HUES64 (cell line): ENCODE results near the gene ABCC9.
"Not testable (repeated sequence)": the region's sequence is repeated elsewhere in the genome, so short reads cannot be mapped to it uniquely, and the experiment has no call there.

Experiments
- H3K27ac ChIP-seq: 2 replicates; pipeline ENCODE4 v1.7.0; 2013; ENCODE audit warnings: low read depth, low read length, inconsistent platforms
- H3K27me3 ChIP-seq: 2 replicates; pipeline ENCODE4 v1.6.1; 2013; ENCODE audit warnings: mild to moderate bottlenecking, low read length; ENCODE audit not compliant: insufficient read depth
- H3K36me3 ChIP-seq: 2 replicates; pipeline ENCODE4 v1.6.1; 2013; ENCODE audit warnings: mild to moderate bottlenecking, low read length; ENCODE audit not compliant: insufficient read depth
- H3K4me1 ChIP-seq: 2 replicates; pipeline ENCODE4 v1.6.1; 2013; ENCODE audit warnings: mild to moderate bottlenecking, low read length, moderate library complexity; ENCODE audit not compliant: insufficient read depth
- H3K4me3 ChIP-seq: 2 replicates; pipeline ENCODE4 v1.5.1; 2013; ENCODE audit warnings: mild to moderate bottlenecking, low read length, moderate library complexity
- H3K9ac ChIP-seq: 2 replicates; pipeline ENCODE4 v1.6.1; 2013; ENCODE audit warnings: mild to moderate bottlenecking, low read depth, low read length
- H3K9me3 ChIP-seq: 2 replicates; pipeline ENCODE4 v1.6.1; 2013; ENCODE audit warnings: low read depth, low read length; ENCODE audit not compliant: insufficient read depth
- WGBS: fragments of 150-250, 120-280 bp; methylation state at CpG from one replicate; pipeline ENCODE4 v1.1.7; 2013; ENCODE audit warnings: missing lambda C conversion rate; 5-methylcytosine and 5-hydroxymethylcytosine counted together

Gene ABCC9

DNA sequence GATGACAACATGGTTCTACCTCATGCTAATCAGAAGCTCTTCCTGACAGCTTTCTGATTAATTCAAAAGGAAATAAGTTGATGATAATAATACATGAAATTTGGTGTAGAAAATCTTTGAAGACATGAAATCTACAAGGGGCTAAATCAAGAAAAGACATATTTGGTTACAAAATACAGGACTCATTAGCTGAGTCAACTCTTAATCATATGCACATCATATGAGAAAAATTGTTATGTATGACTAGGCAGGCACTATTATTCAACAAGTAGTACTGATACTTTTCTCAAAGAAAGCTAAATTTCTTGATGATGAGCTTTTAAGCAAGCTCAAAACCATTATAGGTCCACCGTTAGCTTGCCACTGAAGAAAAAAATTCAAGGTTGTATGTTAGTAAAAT, 7.1 kb downstream of the ABCC9 start:
- 100% methylated on average over 1 of the region's 1 CpG for WGBS
- Histone ChIP-seq H3K4me1 (no peaks in the 10 kb centered on the region), H3K4me3 (no peak overlapping the region), H3K27ac (no peak overlapping the region), H3K36me3 (no peaks in the 10 kb centered on the region), H3K9ac (no peak overlapping the region), H3K27me3 (peaks cover 10% of the 10 kb centered on the region), H3K9me3 (no peaks in the 10 kb centered on the region)

DNA sequence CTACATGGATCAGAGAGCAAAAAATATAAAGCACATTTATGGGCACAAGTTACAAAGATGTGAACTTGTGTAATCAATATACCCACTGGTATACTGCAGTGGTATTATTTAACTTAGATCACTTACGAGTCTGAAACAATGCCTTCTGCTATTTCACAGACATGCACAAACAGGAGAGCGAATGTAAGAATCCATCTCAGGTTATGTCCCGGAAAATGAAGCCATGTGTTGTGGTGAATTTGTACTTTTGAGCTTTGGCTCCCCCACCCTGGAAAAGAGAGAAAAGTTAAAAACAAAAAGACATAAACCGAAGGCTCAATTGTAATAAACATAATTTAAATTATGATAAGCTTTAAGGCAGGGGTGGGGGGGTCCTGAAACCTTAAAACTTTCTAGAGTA, 7.6 kb downstream of the ABCC9 start:
- Histone ChIP-seq H3K9me3 (no peaks in the 10 kb centered on the region), H3K27ac (no peak overlapping the region), H3K4me3 (no peak overlapping the region), H3K27me3 (peaks cover 5% of the 10 kb centered on the region; the same call in 1 of the 2 replicates), H3K9ac (no peak overlapping the region), H3K36me3 (no peaks in the 10 kb centered on the region), H3K4me1 (no peaks in the 10 kb centered on the region)
- WGBS = 97% methylated on average over 3 of the region's 4 CpGs

DNA sequence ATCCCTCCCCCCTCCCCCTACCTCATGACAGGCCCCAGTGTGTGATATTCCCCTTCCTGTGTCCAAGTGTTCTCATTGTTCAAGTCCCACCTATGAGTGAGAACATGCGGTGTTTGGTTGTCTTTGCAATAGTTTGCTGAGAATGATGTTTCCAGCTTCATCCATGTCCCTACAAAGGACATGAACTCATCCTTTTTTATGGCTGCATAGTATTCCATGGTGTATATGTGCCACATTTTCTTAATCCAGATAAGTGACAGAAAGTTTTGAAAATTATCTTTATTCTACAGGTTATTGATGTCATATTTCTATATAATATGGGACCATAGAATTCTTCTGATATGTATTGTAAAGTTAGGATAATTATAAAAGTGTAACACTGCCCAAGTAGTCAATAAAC, 11.3 kb downstream of the ABCC9 start:
- not testable (repeated sequence) for H3K27me3 ChIP-seq, H3K4me1 ChIP-seq, H3K9ac ChIP-seq, H3K9me3 ChIP-seq, H3K4me3 ChIP-seq, H3K27ac ChIP-seq, H3K36me3 ChIP-seq
- 86% methylated on average over 1 of the region's 1 CpG for WGBS

DNA sequence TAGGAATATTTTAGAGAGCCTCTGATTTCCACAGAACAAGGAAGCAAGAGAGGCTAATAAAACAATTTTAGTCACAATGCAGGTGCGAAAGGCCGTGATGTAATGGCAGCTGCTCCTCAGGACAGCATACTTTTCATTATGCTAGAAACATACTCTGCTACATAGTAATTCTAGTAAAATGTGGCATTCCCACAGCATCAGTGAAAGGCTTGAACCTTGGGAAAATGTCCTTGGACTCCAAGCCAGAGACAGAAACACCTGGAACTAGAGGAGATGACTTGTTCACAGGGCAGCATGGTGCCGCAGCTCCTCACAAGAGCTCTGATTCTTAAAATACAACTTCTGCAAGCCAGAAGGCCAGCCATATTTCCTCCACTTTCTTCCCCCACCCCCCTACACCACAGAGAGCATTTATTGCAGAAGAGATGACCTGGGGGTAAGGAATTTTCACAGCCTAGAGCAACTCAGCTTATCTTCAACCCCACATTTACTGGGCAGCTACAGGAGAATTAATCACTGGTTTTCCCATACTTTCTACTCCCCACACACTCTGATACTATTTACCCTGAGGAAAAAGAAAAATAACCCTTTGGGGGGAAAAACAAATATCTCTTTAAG, 15.8 kb downstream of the ABCC9 start:
- no peak overlapping the region for H3K9ac ChIP-seq
- WGBS = 99% methylated on average over 3 of the region's 3 CpGs
- H3K36me3 ChIP-seq = no peaks in the 10 kb centered on the region
- H3K4me1 ChIP-seq = no peaks in the 10 kb centered on the region
- no peaks in the 10 kb centered on the region for H3K9me3 ChIP-seq
- no peak overlapping the region for H3K4me3 ChIP-seq
- H3K27ac ChIP-seq = no peak overlapping the region
- no peaks in the 10 kb centered on the region for H3K27me3 ChIP-seq

- Histone ChIP-seq H3K9ac (no peak overlapping the region), H3K4me1 (no peaks in the 10 kb centered on the region), H3K9me3 (no peaks in the 10 kb centered on the region), H3K27ac (no peak overlapping the region), H3K4me3 (no peak overlapping the region), H3K36me3 (no peaks in the 10 kb centered on the region), H3K27me3 (no peaks in the 10 kb centered on the region)
- 95% methylated on average over 1 of the region's 1 CpG for WGBS
These were observed 19.8 kb downstream of the ABCC9 start for GRCh38 chr12:21921436-21921835.

- Histone ChIP-seq H3K9ac (no peak overlapping the region), H3K4me1 (no peaks in the 10 kb centered on the region), H3K27me3 (no peaks in the 10 kb centered on the region), H3K27ac (no peak overlapping the region), H3K4me3 (no peak overlapping the region), H3K36me3 (no peaks in the 10 kb centered on the region), H3K9me3 (no peaks in the 10 kb centered on the region)
- WGBS = 79% methylated on average over 3 of the region's 3 CpGs
These were observed 22.8 kb downstream of the ABCC9 start for GRCh38 chr12:21918456-21918855.

DNA sequence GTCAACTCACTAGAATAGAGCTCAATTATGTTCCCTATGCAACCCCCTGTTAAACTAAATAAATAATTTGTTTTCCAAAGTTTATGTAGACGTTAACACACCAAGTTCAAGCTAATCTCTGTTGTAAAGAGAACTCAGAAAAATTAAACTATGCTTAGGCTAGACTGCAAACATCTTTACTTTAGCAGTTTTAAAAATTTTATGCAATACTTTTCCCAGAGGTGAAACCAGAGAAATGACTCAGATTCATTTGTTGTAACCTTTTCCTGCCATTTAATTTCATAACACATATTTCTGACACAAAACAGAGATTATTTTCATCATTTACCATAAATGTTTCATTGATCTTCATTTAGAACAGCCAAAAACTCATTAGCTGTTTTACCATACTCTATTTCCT, 27.4 kb downstream of the ABCC9 start:
- Histone ChIP-seq H3K4me3 (no peak overlapping the region), H3K36me3 (no peaks in the 10 kb centered on the region), H3K27me3 (no peaks in the 10 kb centered on the region), H3K27ac (no peak overlapping the region), H3K9me3 (no peaks in the 10 kb centered on the region), H3K9ac (no peak overlapping the region), H3K4me1 (no peaks in the 10 kb centered on the region)
- 100% methylated on average over 1 of the region's 1 CpG for WGBS

GRCh38 chr12:21912318-21912717, 28.9 kb downstream of the ABCC9 start:
- Histone ChIP-seq H3K9ac (no peak overlapping the region), H3K27me3 (no peaks in the 10 kb centered on the region), H3K36me3 (no peaks in the 10 kb centered on the region), H3K9me3 (no peaks in the 10 kb centered on the region), H3K4me3 (no peak overlapping the region), H3K27ac (no peak overlapping the region), H3K4me1 (no peaks in the 10 kb centered on the region)
- WGBS = 83% methylated on average over 1 of the region's 3 CpGs

GRCh38 chr12:21911832-21912231, 29.4 kb downstream of the ABCC9 start:
- Histone ChIP-seq H3K27ac (no peak overlapping the region), H3K9me3 (no peaks in the 10 kb centered on the region), H3K27me3 (no peaks in the 10 kb centered on the region), H3K9ac (no peak overlapping the region), H3K36me3 (no peaks in the 10 kb centered on the region), H3K4me1 (no peaks in the 10 kb centered on the region), H3K4me3 (no peak overlapping the region)
- WGBS = 98% methylated on average over 3 of the region's 4 CpGs

DNA sequence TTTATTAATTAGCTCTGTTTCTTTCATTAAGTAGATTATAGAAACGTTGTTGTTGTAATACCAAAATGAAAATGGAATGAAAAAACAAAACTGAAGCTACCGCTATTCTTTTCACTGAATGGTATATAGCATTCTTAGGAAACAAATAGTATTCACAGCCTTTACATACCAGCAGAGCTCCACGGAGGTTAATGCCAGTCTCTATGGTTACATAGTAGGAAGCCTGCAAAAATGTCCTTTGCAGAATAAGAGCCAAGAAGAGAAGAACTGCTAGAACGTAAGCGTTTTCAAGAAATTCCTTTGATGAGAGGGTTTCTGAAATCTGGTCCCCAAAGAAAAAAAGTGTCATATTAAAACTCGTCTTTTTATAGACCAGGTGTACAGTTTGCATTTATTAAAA, 30.6 kb downstream of the ABCC9 start:
- Histone ChIP-seq H3K36me3 (no peaks in the 10 kb centered on the region), H3K9ac (no peak overlapping the region), H3K4me1 (no peaks in the 10 kb centered on the region), H3K9me3 (no peaks in the 10 kb centered on the region), H3K27ac (no peak overlapping the region), H3K27me3 (no peaks in the 10 kb centered on the region), H3K4me3 (no peak overlapping the region)
- WGBS = 62% methylated on average over 3 of the region's 6 CpGs

DNA sequence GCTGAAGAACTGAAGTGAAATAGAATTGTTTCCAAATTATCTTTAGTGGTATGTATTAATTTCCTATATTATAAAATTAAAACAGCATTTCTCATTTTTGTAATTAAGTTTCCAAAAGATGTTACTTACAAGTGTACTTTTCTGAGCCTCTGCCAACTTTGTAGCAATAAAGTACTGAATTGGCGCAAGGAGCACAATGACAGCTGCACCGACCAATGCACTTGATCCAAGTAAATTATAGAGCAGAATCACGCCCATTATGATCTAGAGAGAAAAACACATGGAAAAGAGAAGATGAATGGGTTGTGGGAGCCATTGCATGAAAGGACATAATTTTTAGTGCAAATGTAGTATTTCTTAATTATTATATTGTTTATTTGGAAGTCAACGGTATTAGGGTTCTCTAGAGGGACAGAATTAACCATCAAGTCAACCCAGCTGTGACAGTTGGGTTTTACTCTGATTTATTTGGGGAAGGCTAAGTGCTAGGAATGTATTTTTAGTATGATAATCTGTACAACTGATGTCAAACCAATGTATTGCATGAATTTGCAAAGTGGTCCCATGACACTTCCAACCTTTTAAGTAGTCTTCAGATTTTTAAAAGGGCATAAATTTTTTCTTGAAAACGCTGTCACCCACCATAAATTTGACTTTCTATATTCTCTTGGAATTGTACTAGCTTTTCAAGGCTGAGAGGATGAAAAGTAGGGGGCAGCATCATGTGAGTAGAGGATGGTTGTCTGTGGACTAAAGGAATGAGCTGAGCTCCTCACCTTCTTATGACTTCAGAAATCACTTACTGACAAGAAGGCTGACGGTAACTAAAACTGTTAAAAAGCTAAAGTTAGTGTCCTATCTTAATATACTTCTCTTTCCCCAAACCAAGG, 33.0 kb downstream of the ABCC9 start:
- no peaks in the 10 kb centered on the region for H3K27me3 ChIP-seq
- no peaks in the 10 kb centered on the region for H3K36me3 ChIP-seq
- no peaks in the 10 kb centered on the region for H3K4me1 ChIP-seq
- no peak overlapping the region for H3K27ac ChIP-seq
- WGBS = 95% methylated on average over 5 of the region's 6 CpGs
- H3K4me3 ChIP-seq = no peak overlapping the region
- no peak overlapping the region for H3K9ac ChIP-seq
- H3K9me3 ChIP-seq = no peaks in the 10 kb centered on the region
